T47D (cell line): Measurements from ENCODE around the gene SGMS1.

Source experiments
- DNase-seq, 2 experiments: peaks; one replicate each; pipeline versions ENCODE4 v3.0.0 to v3.0.0-alpha.2; 2011 to 2012; ENCODE audit warnings: low read depth in 1 of 2, low spot score in 1 of 2
- JUND ChIP-seq: IDR thresholded peaks from 2 replicates; pipeline ENCODE4 v1.6.1; 2012; ENCODE audit warnings: low read depth
- in situ Hi-C: cut with HindIII; loops from 2 replicates; pipeline ENCODE4 v1.10.0; 2016; ENCODE audit warnings: low sequenced_read_pairs, low pct_unique_long_range_greater_than_20kb

The SGMS1 gene

GRCh38 chr10:50613726-50614443 is 9.9 kb downstream of the SGMS1 start:
- no peak for TF ChIP-seq JUND
- peak in 1 of 2 experiments; percentile 31 for DNase-seq
- in situ Hi-C loops, result no loop called here

- in situ Hi-C loops, result no loop called here
- DNase-seq, result no peak
- no peak for TF ChIP-seq JUND
Observed at GRCh38 chr10:50613150-50613549, 10.6 kb downstream of the SGMS1 start.

- in situ Hi-C loops, result no loop called here
- DNase-seq, result no peak
- no peak for TF ChIP-seq JUND
Observed at GRCh38 chr10:50610368-50610767, 13.4 kb downstream of the SGMS1 start.

DNA sequence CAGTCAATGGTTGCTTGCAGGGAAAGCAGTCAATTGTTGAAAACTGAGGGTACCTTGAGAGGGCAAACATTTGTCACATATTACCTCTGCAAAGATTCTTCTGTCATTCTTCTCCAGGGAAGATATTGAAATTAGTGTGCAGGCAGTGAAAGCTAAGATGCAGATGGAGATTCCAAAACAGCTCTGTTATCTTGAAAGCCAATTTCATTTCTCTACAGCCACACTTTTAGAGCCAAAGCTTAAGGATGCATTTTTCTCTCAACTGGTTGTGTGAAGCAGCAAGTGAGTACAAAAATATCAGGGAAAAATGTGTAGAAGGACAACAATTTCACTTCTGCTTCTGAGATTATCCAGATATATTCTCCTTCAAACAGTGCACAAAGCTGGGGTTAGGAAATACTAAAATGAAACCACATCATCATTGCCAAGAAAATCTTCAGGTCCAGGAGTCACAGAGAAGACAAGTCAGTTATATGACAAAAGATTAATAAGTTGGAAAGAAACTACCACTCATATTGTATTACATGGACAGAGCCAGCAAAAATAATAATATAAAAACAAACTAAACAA is 16.3 kb downstream of the SGMS1 start:
- no peak for TF ChIP-seq JUND
- DNase-seq, result no peak
- in situ Hi-C loops, result no loop called here

DNA sequence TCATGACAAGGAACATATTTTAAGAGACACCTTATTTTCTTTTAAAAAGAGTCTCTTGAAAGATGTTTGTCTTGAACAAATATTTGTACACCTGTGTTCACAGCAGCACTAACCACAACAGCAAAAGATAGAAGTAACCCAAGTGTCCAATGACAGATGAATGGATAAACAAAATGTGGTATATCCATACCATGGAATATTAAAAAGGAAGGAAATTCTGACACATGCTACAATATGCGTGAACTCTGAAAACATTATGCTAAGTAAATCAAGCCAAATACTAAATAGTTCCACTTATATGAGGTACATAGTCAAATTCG is 17.8 kb downstream of the SGMS1 start:
- peak in 1 of 2 experiments; percentile 69 for DNase-seq
- TF ChIP-seq JUND, result peak; percentile 51; the same call in 1 of the 2 replicates
- in situ Hi-C loops, result no loop called here

- peak; percentile 34 to 86 for DNase-seq
- no peak; the same call in 1 of the 2 replicates for TF ChIP-seq JUND
- in situ Hi-C loops, result no loop called here
Observed at GRCh38 chr10:50605269-50605950, 18.3 kb downstream of the SGMS1 start.

DNA sequence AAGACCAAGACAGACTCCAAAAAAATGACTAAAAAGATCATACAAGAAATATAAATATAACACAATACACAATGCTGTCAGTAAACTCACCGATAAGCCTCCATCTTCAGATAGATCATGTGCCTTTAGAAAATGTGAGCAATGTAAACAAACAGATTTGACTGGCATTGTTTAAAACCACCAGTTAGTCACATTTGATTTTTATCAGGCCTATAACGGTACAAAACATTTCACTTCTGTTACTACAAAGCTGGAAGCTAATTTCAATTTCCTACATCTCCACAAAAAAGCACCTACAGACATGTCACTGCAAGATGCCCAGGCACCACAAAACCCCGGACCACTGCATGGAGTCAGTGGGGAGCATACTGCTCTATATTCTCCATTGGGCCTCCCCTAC is 18.9 kb downstream of the SGMS1 start:
- in situ Hi-C loops, result no loop called here
- no peak for DNase-seq
- no peak for TF ChIP-seq JUND

DNA sequence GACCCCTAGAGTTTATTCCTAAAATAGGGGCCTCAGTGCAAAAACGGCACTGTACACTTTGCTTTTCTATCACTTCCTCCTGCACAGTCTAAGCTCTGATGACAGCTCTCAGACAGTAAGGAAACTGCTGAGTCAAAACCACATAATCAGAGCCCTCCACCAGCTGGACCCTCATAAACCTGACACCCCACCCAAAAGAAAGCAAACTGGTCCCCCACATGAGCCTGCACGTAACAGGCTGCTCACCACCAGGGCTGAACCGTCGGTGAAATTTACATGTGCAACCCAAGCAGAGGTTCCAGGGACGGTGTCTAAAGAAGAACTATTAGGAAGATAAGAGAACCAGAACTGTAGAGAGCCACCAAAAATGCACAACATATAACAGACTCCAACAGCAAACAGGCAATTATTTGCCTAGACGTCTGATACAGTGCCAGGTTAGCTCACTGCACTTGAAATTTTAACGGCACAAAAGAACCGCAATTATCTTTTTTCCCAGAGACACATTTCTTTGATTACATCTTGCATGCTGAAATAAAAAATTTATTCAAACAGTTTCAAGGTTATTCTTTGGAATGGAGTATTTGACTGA is 19.6 kb downstream of the SGMS1 start:
- in situ Hi-C loops, result no loop called here
- no peak for TF ChIP-seq JUND

GRCh38 chr10:50603151-50603850 is 20.5 kb downstream of the SGMS1 start:
- TF ChIP-seq JUND, result no peak
- no peak for DNase-seq
- in situ Hi-C loops, result no loop called here

More for the DNA sequence above, 19.6 kb downstream of the SGMS1 start:
- DNase-seq, result peak in 1 of 2 experiments; percentile 17

- TF ChIP-seq JUND, result no peak
- DNase-seq, result no peak
- in situ Hi-C loops, result no loop called here
Observed at GRCh38 chr10:50601974-50602373, 21.8 kb downstream of the SGMS1 start.

DNA sequence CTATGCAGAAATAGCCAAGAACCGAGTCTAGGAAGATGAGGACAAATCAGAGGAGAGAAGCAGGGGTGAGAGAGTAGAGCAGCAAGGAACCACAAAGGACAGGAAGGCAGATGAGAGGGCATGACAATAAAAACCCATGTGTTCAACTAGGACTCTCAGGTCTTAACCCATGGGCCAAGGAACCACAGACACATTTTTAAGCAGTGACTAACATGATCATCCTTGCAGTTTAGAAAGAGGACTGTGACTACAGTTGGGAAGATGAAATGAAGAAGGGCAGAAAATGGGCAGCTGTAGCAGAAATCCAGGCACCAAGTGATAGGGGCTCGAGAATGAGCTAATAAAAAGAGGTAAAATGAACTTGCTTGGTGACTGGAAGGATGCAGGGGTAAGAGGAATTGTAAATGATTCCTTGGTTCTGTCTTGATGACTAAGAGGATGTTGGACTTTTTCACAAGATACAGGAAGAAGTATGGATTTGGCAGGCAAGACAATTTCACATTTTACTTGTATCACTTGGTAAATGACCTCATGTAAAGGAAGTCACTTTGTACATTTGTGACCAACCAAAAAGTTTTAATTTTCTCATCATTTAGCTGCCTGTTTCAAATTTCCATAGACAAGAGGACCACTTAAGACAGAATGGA is 22.8 kb downstream of the SGMS1 start:
- no peak for TF ChIP-seq JUND
- in situ Hi-C loops, result no loop called here
- DNase-seq, result no peak

DNA sequence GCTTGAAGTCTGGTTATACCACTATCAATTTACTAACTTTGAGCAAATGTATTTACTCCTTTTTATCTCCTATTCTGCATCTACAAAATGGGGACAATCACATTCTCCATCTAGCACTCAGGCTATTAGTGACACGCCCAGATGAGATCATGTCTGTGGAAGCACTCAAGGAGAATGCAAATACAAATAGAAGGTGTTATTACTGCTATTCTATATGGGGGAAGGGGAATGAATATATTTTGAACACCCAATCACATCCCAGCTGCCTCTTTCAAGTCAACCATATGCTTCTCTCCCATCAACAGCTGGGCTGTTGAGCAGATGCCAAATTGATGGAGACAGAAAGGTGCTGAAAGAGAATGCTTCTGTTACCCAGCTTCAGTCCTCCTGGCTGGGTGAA is 23.5 kb downstream of the SGMS1 start:
- peak; percentile 77; the same call in 1 of the 2 replicates for TF ChIP-seq JUND
- in situ Hi-C loops, result no loop called here
- peak in 1 of 2 experiments; percentile 41 for DNase-seq
